Posterior cingulate gyrus (tissue), 11 donors: ENCODE measurements around the gene IREB2.
"Not testable (repeated sequence)": the region's sequence is repeated elsewhere in the genome, so short reads cannot be mapped to it uniquely, and the experiment has no call there.

Experiments
- DNase-seq, 10 donors: peaks; one replicate each; pipeline versions ENCODE4 v3.0.0 to v3.0.0-alpha.2; 2020 to 2021; ENCODE audit warnings: mixed read lengths in 3 of 10
- intact Hi-C: fragments of 100-400 bp; cut with DNase I; formaldehyde crosslinking; loops from one replicate; pipeline ENCODE4 v1.15.1; 2023

IREB2 gene

DNA sequence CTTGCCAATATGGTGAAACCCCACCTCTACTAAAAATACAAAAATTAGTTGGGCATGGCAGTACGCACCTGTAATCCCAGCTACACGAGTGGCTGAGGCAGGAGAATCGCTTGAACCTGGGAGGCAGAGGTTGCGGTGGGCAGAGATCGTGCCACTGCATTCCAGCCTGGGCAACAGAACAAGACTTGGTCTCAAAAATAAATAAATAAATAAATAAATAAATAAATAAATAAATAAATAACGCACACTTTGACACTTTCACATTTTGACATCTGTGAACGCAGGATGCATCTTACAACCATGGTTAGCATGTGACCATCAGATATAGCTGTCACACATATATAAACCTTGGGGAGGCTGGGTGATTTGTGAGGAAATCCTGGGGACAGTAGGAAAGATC lies 33.2 kb upstream of the IREB2 start:
- DNase-seq, intact Hi-C loops: not testable (repeated sequence)

DNA sequence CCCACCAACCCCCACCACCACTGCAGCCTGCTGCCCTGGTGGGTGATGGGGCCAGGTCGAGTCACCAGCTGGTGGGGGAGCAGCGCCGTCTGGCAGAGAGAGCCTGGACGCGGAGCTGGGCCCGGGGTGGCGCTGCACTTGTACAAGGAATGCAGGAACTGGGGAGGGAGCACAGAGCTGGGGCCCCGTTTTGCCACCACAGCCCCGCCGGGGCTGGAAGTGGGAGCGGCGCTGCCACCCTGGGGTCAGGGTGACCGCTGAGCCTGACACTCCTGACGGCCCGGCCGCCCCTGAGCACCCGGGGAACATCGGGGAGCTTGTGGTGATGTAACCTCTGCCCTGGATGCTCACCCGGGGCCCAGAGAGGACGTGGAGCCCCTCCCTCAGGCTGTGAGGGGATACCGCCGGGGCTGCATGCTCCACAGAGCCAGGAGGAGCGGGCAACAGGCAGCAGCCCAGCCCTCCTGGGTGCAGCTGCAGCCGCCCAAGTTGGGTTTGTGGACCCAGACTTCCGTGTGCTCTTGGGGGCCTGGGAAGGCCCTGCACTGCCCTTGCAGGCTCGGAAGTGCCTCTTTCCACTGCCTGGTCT lies 32.6 kb upstream of the IREB2 start:
- DNase-seq: no peak

GRCh38 chr15:78406016-78406585 lies 31.9 kb upstream of the IREB2 start:
- DNase-seq: no peak
- intact Hi-C loops: no loop called here

More for the DNA sequence above, 32.6 kb upstream of the IREB2 start:
- intact Hi-C loops: no loop called here

GRCh38 chr15:78407608-78408354 lies 30.2 kb upstream of the IREB2 start:
- intact Hi-C loops: no loop called here
- no peak for DNase-seq

- no peak for DNase-seq
- intact Hi-C loops: no loop called here
Observed at GRCh38 chr15:78408355-78408640, 29.7 kb upstream of the IREB2 start.

- no peak for DNase-seq
- intact Hi-C loops: no loop called here
Observed at GRCh38 chr15:78408961-78409360, 29.1 kb upstream of the IREB2 start.

DNA sequence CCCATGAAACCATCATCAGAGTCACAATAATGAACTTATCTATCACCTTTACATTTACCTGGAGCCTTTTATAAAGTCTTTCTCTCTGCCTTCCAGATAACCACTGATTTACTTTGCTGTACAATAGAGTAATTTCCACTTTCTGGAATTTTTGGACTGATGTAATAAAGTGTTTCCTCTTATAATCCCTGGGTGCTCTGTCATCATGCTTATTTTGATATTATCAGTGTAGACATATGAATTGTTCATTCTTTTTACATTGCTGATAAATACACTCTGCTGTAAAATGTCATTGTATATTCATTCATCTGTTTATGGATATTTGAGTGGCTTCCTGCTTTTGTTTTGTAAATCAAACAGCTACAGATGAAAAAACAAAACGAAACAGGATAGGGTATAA lies 27.0 kb upstream of the IREB2 start:
- intact Hi-C loops: no loop called here
- no peak for DNase-seq

- intact Hi-C loops: loop anchor here (2.0 kb wide), 1 partner anchor 106 kb away; no protein-coding TSS in a partner anchor
- DNase-seq: peak in 1 of 10 donors; percentile 36
Observed at GRCh38 chr15:78414621-78415250, 23.3 kb upstream of the IREB2 start.

DNA sequence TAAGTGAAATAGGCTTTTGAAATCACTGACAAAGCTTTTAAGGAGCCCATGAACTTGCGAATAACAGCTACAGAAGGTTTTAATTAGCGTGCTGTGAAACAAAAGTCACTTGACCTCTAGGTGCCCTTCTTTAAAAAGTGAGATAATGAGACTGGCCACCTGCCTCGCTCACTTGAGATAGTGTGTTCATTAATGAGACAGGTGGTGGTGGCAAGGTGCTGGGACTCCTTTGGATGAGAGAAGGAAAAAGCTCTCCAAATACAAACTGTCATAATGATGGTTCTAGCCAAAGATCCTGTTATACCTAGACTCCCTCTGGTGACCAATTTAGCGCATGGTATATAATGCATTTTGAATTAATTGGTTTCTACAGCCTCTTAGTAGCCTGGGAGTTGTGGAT lies 22.7 kb upstream of the IREB2 start:
- no peak for DNase-seq
- intact Hi-C loops: loop anchor here (2.0 kb wide), 1 partner anchor 106 kb away; no protein-coding TSS in a partner anchor

GRCh38 chr15:78417754-78418630 lies 20.0 kb upstream of the IREB2 start:
- intact Hi-C loops: no loop called here
- DNase-seq: no peak

GRCh38 chr15:78418686-78419085 lies 19.3 kb upstream of the IREB2 start:
- intact Hi-C loops: no loop called here

GRCh38 chr15:78419367-78419766 lies 18.6 kb upstream of the IREB2 start:
- no peak for DNase-seq
- intact Hi-C loops: no loop called here

More at GRCh38 chr15:78418686-78419085, 19.3 kb upstream of the IREB2 start:
- no peak for DNase-seq

- intact Hi-C loops: loop anchor here (5.0 kb wide), 1 partner anchor 308 kb away; no protein-coding TSS in a partner anchor
- DNase-seq: no peak
Observed at GRCh38 chr15:78420220-78420619, 17.8 kb upstream of the IREB2 start.

GRCh38 chr15:78420766-78421165 lies 17.2 kb upstream of the IREB2 start:
- DNase-seq: no peak
- intact Hi-C loops: loop anchor here (5.0 kb wide), 1 partner anchor 308 kb away; no protein-coding TSS in a partner anchor

- intact Hi-C loops: loop anchor here (5.0 kb wide), 1 partner anchor 309 kb away; no protein-coding TSS in a partner anchor
- no peak for DNase-seq
Observed at GRCh38 chr15:78421238-78421965, 16.6 kb upstream of the IREB2 start.

DNA sequence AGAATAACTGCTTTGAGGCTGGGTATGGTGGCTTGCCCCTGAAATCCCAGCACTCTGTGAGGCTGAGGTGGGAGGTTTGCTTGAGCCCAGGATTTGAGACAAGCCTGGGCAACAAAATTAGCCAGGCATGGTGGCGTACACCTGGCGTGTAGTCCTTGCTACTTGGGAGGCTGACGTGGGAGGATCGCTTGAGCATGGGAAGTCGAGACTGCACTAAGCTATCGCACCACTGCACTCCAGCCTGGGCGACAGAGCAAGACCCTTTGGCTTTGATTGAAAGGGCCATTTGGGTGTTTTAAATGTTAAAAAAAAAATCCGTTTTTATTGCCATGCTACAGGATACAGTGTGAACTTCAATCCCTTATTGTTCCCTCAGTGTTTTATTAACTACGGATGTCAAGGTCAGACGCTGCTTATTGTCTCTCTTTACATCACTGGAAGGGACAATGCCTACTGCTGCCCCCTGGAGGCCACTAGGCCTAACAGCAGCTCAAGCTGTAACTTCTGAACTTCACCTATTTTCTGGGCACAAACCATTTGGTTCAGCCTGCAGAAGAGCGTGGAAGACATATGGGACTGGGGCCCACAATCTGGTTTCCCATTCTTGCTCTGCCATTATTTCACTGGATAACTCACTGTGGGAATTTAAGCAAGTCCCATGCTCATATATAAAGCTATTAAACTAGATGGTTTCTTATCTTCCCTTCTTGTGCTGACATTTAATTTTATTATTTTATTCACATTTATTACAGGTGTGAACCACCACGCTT lies 15.3 kb upstream of the IREB2 start:
- DNase-seq: peak; percentile 36 to 95 (median 70)
- intact Hi-C loops: loop anchor here (1.0 to 5.0 kb wide), 2 partner anchors 114 to 310 kb away; no protein-coding TSS in a partner anchor

GRCh38 chr15:78424673-78425072 lies 13.3 kb upstream of the IREB2 start:
- intact Hi-C loops: loop anchor here (5.0 kb wide), 1 partner anchor 312 kb away; no protein-coding TSS in a partner anchor
- no peak for DNase-seq

DNA sequence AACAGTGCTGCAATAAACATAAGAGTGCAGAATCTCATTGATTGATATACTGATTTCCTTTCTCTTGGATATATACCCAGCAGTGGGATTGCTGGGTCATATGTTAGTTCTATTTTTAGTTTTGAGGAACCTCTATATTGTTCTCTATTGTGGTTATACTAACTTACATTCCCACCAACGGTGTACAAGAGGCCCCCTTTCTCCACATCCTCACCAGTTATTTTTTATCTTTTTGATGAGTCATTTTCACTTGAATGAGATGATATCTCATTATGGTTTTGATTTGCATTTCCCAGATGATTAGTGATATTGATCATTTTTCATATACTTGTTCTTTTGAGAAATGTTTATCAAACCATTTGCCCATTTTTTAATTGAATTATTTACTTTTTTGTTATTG lies 12.4 kb upstream of the IREB2 start:
- intact Hi-C loops: no loop called here

GRCh38 chr15:78426300-78426699 lies 11.7 kb upstream of the IREB2 start:
- intact Hi-C loops: no loop called here

More for the DNA sequence above, 12.4 kb upstream of the IREB2 start:
- DNase-seq: no peak

More at GRCh38 chr15:78426300-78426699, 11.7 kb upstream of the IREB2 start:
- DNase-seq: no peak
